Fibroblast of gingiva (primary cell): Measurements from ENCODE around the gene CXCL17.
A peak's percentile ranks its signal among the peaks of the same experiment; 100 is the strongest.

ENCODE experiments used
- DNase-seq: peaks from one replicate; pipeline ENCODE4 v3.0.0-alpha.2; 2011; ENCODE audit warnings: low read depth

Gene CXCL17

GRCh38 chr19:42423462-42424344 lies 19.0 kb downstream of the CXCL17 start:
- DNase-seq, result peak; percentile 91

- DNase-seq, result no peak
These were observed 19.8 kb downstream of the CXCL17 start for GRCh38 chr19:42422901-42423461.

- DNase-seq, result no peak
These were observed 20.4 kb downstream of the CXCL17 start for GRCh38 chr19:42422092-42422900.

GRCh38 chr19:42421591-42422031 lies 21.1 kb downstream of the CXCL17 start:
- no peak for DNase-seq

- no peak for DNase-seq
These were observed 21.6 kb downstream of the CXCL17 start for GRCh38 chr19:42421101-42421500.

- peak; percentile 46 for DNase-seq
These were observed 22.6 kb downstream of the CXCL17 start for GRCh38 chr19:42420055-42420544.

- DNase-seq, result no peak
These were observed 23.4 kb downstream of the CXCL17 start for GRCh38 chr19:42419309-42419708.

GRCh38 chr19:42412661-42413076 lies 30.1 kb downstream of the CXCL17 start:
- DNase-seq, result no peak

- DNase-seq, result peak; percentile 31
These were observed 30.5 kb downstream of the CXCL17 start for GRCh38 chr19:42412227-42412626.

GRCh38 chr19:42411581-42412178 lies 31.1 kb downstream of the CXCL17 start:
- DNase-seq, result no peak

- no peak for DNase-seq
These were observed 32.4 kb downstream of the CXCL17 start for GRCh38 chr19:42410371-42410770.

- no peak for DNase-seq
These were observed 33.3 kb downstream of the CXCL17 start for GRCh38 chr19:42409477-42409876.

- DNase-seq, result no peak
These were observed 35.0 kb downstream of the CXCL17 start for GRCh38 chr19:42407816-42408175.

GRCh38 chr19:42407085-42407815 lies 35.5 kb downstream of the CXCL17 start:
- no peak for DNase-seq

GRCh38 chr19:42406111-42406510 lies 36.6 kb downstream of the CXCL17 start:
- DNase-seq, result no peak

GRCh38 chr19:42403586-42403985 lies 39.2 kb downstream of the CXCL17 start:
- no peak for DNase-seq

- DNase-seq, result no peak
These were observed 40.2 kb downstream of the CXCL17 start for GRCh38 chr19:42402376-42403116.

- DNase-seq, result peak; percentile 63
These were observed 41.1 kb downstream of the CXCL17 start for GRCh38 chr19:42401365-42402303.

GRCh38 chr19:42400404-42400803 lies 42.3 kb downstream of the CXCL17 start:
- no peak for DNase-seq
